Measurements from ENCODE around the gene IFNL4. TPM values are rescaled to one million over a fixed set of nuclear protein-coding genes. Genes with fewer than 3 reads are reported as not detected.

The IFNL4 gene
- total RNA-seq, 1 donor from 2014 or later = not detected

GRCh38 chr19:39200066-39200802 is 48.4 kb downstream of the IFNL4 start:
- Mint-ChIP-seq H3K36me3 (no peaks in the 10 kb centered on the region), H3K27me3 (ENCODE audit: insufficient read depth, low read depth) (peaks cover 31% of the 10 kb centered on the region), H3K4me1 (peaks cover 27% of the 10 kb centered on the region), H3K27ac (no peak overlapping the region), H3K4me3 (peak overlapping the region; percentile 10), H3K9me3 (no peaks in the 10 kb centered on the region)
- Histone ChIP-seq H3F3A (ENCODE audit: low read depth) (peaks cover 15% of the 10 kb centered on the region), H3K27ac (no peak overlapping the region), H3K9me3 (ENCODE audit: low read depth) (no peaks in the 10 kb centered on the region), H3K36me3 (no peaks in the 10 kb centered on the region), H3K9ac (no peak overlapping the region), H3K4me3 (no peak overlapping the region), H3K4me2 (no peak overlapping the region), H3K79me2 (ENCODE audit: low read depth) (no peaks in the 10 kb centered on the region), H4K20me1 (ENCODE audit: low read depth) (no peaks in the 10 kb centered on the region), H3K4me1 (peaks cover 6% of the 10 kb centered on the region), H2AFZ (replicated peaks) (no peak overlapping the region), H3K27me3 (peaks cover 59% of the 10 kb centered on the region)
- DNase-seq (ENCODE audit: low spot score) = no peak
- TF ChIP-seq, protein P1, sequence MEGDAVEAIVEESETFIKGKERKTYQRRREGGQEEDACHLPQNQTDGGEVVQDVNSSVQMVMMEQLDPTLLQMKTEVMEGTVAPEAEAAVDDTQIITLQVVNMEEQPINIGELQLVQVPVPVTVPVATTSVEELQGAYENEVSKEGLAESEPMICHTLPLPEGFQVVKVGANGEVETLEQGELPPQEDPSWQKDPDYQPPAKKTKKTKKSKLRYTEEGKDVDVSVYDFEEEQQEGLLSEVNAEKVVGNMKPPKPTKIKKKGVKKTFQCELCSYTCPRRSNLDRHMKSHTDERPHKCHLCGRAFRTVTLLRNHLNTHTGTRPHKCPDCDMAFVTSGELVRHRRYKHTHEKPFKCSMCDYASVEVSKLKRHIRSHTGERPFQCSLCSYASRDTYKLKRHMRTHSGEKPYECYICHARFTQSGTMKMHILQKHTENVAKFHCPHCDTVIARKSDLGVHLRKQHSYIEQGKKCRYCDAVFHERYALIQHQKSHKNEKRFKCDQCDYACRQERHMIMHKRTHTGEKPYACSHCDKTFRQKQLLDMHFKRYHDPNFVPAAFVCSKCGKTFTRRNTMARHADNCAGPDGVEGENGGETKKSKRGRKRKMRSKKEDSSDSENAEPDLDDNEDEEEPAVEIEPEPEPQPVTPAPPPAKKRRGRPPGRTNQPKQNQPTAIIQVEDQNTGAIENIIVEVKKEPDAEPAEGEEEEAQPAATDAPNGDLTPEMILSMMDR (IDR thresholded peaks at IDR 0.05) = no peak
- TF ChIP-seq EZH2 (IDR thresholded peaks at IDR 0.05) (no peak), EZH2phosphoT487 (IDR thresholded peaks at IDR 0.05) (no peak)

- Mint-ChIP-seq H3K27me3 (ENCODE audit: insufficient read depth, low read depth) (peaks cover 37% of the 10 kb centered on the region), H3K27ac (no peak overlapping the region), H3K9me3 (no peaks in the 10 kb centered on the region), H3K4me3 (no peak overlapping the region), H3K4me1 (peaks cover 33% of the 10 kb centered on the region), H3K36me3 (no peaks in the 10 kb centered on the region)
- Histone ChIP-seq H2AFZ (replicated peaks) (no peak overlapping the region), H3F3A (ENCODE audit: low read depth) (peaks cover 17% of the 10 kb centered on the region), H3K79me2 (ENCODE audit: low read depth) (no peaks in the 10 kb centered on the region), H3K9ac (no peak overlapping the region), H3K27ac (no peak overlapping the region), H3K4me1 (peaks cover 6% of the 10 kb centered on the region), H4K20me1 (ENCODE audit: low read depth) (no peaks in the 10 kb centered on the region), H3K27me3 (peaks cover 57% of the 10 kb centered on the region), H3K4me2 (no peak overlapping the region), H3K9me3 (ENCODE audit: low read depth) (no peaks in the 10 kb centered on the region), H3K4me3 (no peak overlapping the region), H3K36me3 (no peaks in the 10 kb centered on the region)
- peak; percentile 52 for DNase-seq (ENCODE audit: low spot score)
- TF ChIP-seq, protein P1 (IDR thresholded peaks at IDR 0.05) = no peak
- TF ChIP-seq EZH2phosphoT487 (IDR thresholded peaks at IDR 0.05) (no peak), EZH2 (IDR thresholded peaks at IDR 0.05) (no peak)
These were observed 49.6 kb downstream of the IFNL4 start for GRCh38 chr19:39199025-39199424.

- Histone ChIP-seq H3K36me3 (no peaks in the 10 kb centered on the region), H3K9ac (no peak overlapping the region), H3K27me3 (peaks cover 45% of the 10 kb centered on the region), H3K27ac (no peak overlapping the region), H4K20me1 (ENCODE audit: low read depth) (no peaks in the 10 kb centered on the region), H2AFZ (replicated peaks) (no peak overlapping the region), H3K4me3 (no peak overlapping the region), H3K79me2 (ENCODE audit: low read depth) (no peaks in the 10 kb centered on the region), H3K4me1 (peaks cover 6% of the 10 kb centered on the region), H3K9me3 (ENCODE audit: low read depth) (no peaks in the 10 kb centered on the region), H3F3A (ENCODE audit: low read depth) (peaks cover 17% of the 10 kb centered on the region), H3K4me2 (no peak overlapping the region)
- peak; percentile 23 for DNase-seq (ENCODE audit: low spot score)
- Mint-ChIP-seq H3K36me3 (no peaks in the 10 kb centered on the region), H3K4me1 (peaks cover 40% of the 10 kb centered on the region), H3K9me3 (no peaks in the 10 kb centered on the region), H3K27me3 (ENCODE audit: insufficient read depth, low read depth) (peaks cover 40% of the 10 kb centered on the region), H3K27ac (no peak overlapping the region), H3K4me3 (peak overlapping the region; percentile 62)
- no peak for TF ChIP-seq EZH2phosphoT487 (IDR thresholded peaks at IDR 0.05)
- TF ChIP-seq, protein P1 (IDR thresholded peaks at IDR 0.05) = peak; percentile 25
These were observed 50.8 kb downstream of the IFNL4 start for GRCh38 chr19:39197808-39198207.

All from neural progenitor cell (in vitro differentiated cells).